ENCODE data around the gene APOL6. TPM values are rescaled to one million over a fixed set of nuclear protein-coding genes. Genes with fewer than 3 reads are reported as not detected.

The APOL6 gene
- total RNA-seq, 1 donor, result 51.8 TPM

DNA sequence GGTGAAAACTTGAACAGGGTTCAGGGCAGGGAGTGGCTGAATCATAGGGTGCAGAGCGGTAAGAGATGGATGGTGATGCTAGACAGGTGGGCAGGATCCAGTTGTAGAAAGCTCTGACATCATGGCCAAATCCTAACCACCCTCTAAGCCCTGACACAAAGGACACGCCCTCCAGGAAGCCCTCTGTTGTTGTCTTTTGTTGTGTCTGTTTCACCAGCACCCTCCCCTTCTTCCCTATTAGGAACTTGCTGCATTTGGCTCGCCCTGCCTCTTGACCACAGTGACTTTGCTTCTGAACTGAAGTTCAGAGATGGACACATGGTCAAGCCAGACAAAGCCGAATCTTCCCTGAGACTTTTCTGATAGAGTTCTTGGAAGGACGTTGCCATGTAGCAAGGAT is 14.2 kb upstream of the APOL6 start:
- H3K27me3 ChIP-seq (ENCODE audit: insufficient read depth, low read length), result no peaks in the 10 kb centered on the region
- TF ChIP-seq, protein P1, sequence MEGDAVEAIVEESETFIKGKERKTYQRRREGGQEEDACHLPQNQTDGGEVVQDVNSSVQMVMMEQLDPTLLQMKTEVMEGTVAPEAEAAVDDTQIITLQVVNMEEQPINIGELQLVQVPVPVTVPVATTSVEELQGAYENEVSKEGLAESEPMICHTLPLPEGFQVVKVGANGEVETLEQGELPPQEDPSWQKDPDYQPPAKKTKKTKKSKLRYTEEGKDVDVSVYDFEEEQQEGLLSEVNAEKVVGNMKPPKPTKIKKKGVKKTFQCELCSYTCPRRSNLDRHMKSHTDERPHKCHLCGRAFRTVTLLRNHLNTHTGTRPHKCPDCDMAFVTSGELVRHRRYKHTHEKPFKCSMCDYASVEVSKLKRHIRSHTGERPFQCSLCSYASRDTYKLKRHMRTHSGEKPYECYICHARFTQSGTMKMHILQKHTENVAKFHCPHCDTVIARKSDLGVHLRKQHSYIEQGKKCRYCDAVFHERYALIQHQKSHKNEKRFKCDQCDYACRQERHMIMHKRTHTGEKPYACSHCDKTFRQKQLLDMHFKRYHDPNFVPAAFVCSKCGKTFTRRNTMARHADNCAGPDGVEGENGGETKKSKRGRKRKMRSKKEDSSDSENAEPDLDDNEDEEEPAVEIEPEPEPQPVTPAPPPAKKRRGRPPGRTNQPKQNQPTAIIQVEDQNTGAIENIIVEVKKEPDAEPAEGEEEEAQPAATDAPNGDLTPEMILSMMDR (IDR thresholded peaks at IDR 0.05; ENCODE audit: extremely low read depth, low read depth, low read length), result no peak
- H2AFZ ChIP-seq (ENCODE audit: low read length), result no peak overlapping the region
- H3K27ac ChIP-seq (ENCODE audit: low read depth, low read length), result no peak overlapping the region
- H3K4me3 ChIP-seq (ENCODE audit: insufficient read depth, low read length), result no peak overlapping the region
- no peak for DNase-seq (ENCODE audit: insufficient read length, low spot score, missing footprints)
- no peaks in the 10 kb centered on the region for H3K36me3 ChIP-seq (ENCODE audit: insufficient read depth, low read length)
- H4K20me1 ChIP-seq (ENCODE audit: insufficient read depth, low read length), result no peaks in the 10 kb centered on the region
- H3K79me2 ChIP-seq (ENCODE audit: insufficient read depth, low read length), result no peaks in the 10 kb centered on the region
- no peaks in the 10 kb centered on the region for H3K9me3 ChIP-seq (ENCODE audit: low read depth, low read length)
- no peak overlapping the region for H3K4me2 ChIP-seq (ENCODE audit: insufficient read depth, low read length)
- H3K4me1 ChIP-seq (ENCODE audit: insufficient read depth, low read length), result peaks cover 18% of the 10 kb centered on the region

DNA sequence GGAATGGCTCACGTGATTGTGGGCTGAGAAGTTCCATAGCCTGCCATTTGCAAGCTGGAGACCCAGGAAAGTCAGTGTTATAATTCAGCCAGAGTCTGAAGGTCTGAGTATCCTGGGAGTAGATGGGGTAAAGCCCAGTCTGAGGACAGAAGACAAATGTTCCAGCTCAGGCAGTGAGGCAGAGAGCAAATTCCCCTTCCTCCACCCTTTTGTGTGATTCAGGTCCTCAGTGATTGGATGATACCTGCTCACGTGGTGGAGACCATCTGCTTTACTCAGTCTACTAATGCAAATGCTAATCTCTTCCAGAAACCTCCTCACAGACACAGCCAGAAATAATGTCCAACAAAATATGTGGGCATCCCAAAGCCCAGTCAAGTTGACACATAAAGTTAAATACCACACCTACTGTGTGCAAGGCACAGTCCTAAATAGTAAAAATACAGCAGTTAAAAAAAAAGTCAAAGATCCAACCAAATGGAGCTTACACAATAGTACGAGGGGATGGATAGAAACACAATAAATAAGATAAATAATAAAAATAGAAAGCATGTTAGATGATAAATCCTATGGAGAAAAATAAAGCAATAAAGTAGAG is 13.2 kb upstream of the APOL6 start:
- Histone ChIP-seq H3K79me2 (ENCODE audit: insufficient read depth, low read length) (no peaks in the 10 kb centered on the region), H3K4me2 (ENCODE audit: insufficient read depth, low read length) (no peak overlapping the region), H3K27ac (ENCODE audit: low read depth, low read length) (no peak overlapping the region), H3K9me3 (ENCODE audit: low read depth, low read length) (no peaks in the 10 kb centered on the region), H3K36me3 (ENCODE audit: insufficient read depth, low read length) (no peaks in the 10 kb centered on the region), H4K20me1 (ENCODE audit: insufficient read depth, low read length) (no peaks in the 10 kb centered on the region), H2AFZ (ENCODE audit: low read length) (no peak overlapping the region), H3K4me1 (ENCODE audit: insufficient read depth, low read length) (peaks cover 10% of the 10 kb centered on the region), H3K27me3 (ENCODE audit: insufficient read depth, low read length) (no peaks in the 10 kb centered on the region), H3K4me3 (ENCODE audit: insufficient read depth, low read length) (no peak overlapping the region)
- DNase-seq (ENCODE audit: insufficient read length, low spot score, missing footprints), result no peak
- TF ChIP-seq, protein P1 (IDR thresholded peaks at IDR 0.05; ENCODE audit: extremely low read depth, low read depth, low read length), result no peak

DNA sequence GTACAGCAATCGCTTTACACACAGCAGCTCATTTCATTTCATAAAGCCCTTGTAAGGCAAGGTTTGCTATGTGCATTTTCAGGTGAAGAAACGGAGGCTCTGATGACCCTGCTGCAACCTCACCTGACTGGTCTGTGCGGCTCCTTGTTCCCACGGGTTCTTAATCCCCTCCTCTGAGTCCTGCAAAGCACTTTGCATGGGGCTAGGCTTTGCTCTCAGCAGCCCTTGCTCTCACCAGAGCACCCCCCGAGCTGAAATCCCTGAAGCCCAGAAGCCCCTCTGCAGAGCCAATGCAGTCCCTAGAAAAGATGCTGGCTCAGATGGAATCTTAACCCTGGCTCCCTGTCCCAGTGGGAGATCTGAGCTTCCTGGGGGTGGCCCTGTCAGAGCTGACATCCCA is 11.0 kb upstream of the APOL6 start:
- Histone ChIP-seq H3K4me3 (ENCODE audit: insufficient read depth, low read length) (no peak overlapping the region), H2AFZ (ENCODE audit: low read length) (no peak overlapping the region), H3K27ac (ENCODE audit: low read depth, low read length) (no peak overlapping the region), H3K36me3 (ENCODE audit: insufficient read depth, low read length) (no peaks in the 10 kb centered on the region), H3K27me3 (ENCODE audit: insufficient read depth, low read length) (no peaks in the 10 kb centered on the region), H4K20me1 (ENCODE audit: insufficient read depth, low read length) (no peaks in the 10 kb centered on the region), H3K9me3 (ENCODE audit: low read depth, low read length) (no peaks in the 10 kb centered on the region), H3K4me2 (ENCODE audit: insufficient read depth, low read length) (no peak overlapping the region), H3K4me1 (ENCODE audit: insufficient read depth, low read length) (peaks cover 13% of the 10 kb centered on the region), H3K79me2 (ENCODE audit: insufficient read depth, low read length) (no peaks in the 10 kb centered on the region)
- TF ChIP-seq, protein P1 (IDR thresholded peaks at IDR 0.05; ENCODE audit: extremely low read depth, low read depth, low read length), result no peak
- DNase-seq (ENCODE audit: insufficient read length, low spot score, missing footprints), result no peak

DNA sequence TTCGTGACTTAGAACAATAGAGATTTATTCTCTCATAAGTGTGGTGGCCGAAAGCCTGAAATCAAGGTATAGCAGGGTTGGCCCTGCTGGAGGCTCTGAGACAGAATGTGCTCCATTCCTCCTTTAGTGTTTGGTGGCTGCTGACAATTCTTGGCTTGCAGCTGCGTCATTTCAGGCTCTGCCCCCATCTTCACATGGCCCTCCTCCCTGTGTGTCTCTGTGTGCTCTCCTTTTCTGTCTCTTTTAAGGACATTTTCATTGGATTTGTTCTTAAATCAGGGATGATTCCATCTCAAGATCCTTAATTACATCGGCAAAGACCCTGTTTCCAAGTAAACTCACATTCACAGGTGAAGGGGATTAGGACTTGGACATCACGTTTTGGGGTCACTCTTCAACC is 10.2 kb upstream of the APOL6 start:
- no peaks in the 10 kb centered on the region for H3K9me3 ChIP-seq (ENCODE audit: low read depth, low read length)
- TF ChIP-seq, protein P1 (IDR thresholded peaks at IDR 0.05; ENCODE audit: extremely low read depth, low read depth, low read length), result no peak
- H3K4me1 ChIP-seq (ENCODE audit: insufficient read depth, low read length), result peaks cover 13% of the 10 kb centered on the region
- no peak overlapping the region for H3K4me3 ChIP-seq (ENCODE audit: insufficient read depth, low read length)
- peak overlapping the region; percentile 21 for H3K4me2 ChIP-seq (ENCODE audit: insufficient read depth, low read length)
- H4K20me1 ChIP-seq (ENCODE audit: insufficient read depth, low read length), result no peaks in the 10 kb centered on the region
- peak overlapping the region; percentile 19 for H3K27ac ChIP-seq (ENCODE audit: low read depth, low read length)
- H3K79me2 ChIP-seq (ENCODE audit: insufficient read depth, low read length), result no peaks in the 10 kb centered on the region
- no peak for DNase-seq (ENCODE audit: insufficient read length, low spot score, missing footprints)
- no peaks in the 10 kb centered on the region for H3K36me3 ChIP-seq (ENCODE audit: insufficient read depth, low read length)
- peak overlapping the region; percentile 91 for H2AFZ ChIP-seq (ENCODE audit: low read length)
- H3K27me3 ChIP-seq (ENCODE audit: insufficient read depth, low read length), result no peaks in the 10 kb centered on the region
